ENCODE data around the gene UBR1. TPM values are rescaled to one million over a fixed set of nuclear protein-coding genes. Genes with fewer than 3 reads are reported as not detected.
A peak's percentile ranks its signal among the peaks of the same experiment; 100 is the strongest.

The UBR1 gene
- total RNA-seq, result 10 to 100 TPM; 27.8 to 31.8 TPM

DNA sequence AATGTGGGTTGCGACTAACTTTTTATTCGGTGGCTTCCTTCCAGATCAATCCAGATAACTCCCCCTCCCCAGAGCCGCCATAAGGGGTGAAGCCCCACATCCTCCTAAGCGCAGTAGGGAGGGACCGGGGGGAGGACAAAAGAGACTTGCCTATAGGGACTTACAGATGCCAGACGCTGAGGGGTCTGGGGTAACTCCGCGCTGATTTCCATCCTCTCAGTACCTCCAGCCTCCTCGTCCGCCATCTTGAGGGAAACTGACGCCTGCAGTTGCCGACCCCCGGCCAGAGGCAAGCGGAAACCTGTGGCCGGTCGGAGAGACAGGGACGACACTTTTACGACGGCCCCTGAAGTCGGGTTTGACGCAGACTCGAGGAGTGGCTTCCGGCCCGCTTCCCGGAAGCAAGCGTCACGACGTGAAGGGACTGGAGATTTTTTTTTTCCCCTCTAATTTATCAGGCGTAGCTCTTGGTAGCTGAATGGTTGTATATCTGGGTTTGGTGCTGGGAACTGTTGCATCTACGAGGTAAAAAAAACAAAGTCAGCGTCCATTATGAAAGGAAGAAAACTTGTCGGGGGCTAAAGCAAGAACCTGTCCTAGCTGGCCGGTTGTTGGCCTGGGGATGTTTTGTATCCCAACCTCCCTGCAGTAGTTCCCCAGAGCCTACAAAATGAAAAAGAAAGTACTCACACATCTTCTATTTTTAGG lies at the start of gene UBR1:
TSS of gene UBR1 (minus strand) at position 261 of the 708 bp plus-strand sequence. CDS start at position 245, 16 bp downstream.
- Mint-ChIP-seq H3K4me3 (peak within 1 kb of the TSS; percentile 94), H3K27ac (peak within 1 kb of the TSS; percentile 97), H3K27me3 (no peaks in the 10 kb centered on the region), H3K36me3 (ENCODE audit: low read depth) (peaks cover 34% of the 10 kb centered on the region), H3K9me3 (no peaks in the 10 kb centered on the region), H3K4me1 (peaks cover 48% of the 10 kb centered on the region)
- peak; percentile 92 for DNase-seq
- CTCF ChIA-PET, result interaction anchor here (0.8 to 1.3 kb wide), 6 partner anchors 11 to 31 kb away, joined by 3 to 5 read pairs (median 4); partner anchors contain the start of gene TMEM62
- POLR2A ChIA-PET, result interaction anchor here (0.7 kb wide), 1 partner anchor 17 kb away, joined by 3 read pairs; no protein-coding TSS in a partner anchor

DNA sequence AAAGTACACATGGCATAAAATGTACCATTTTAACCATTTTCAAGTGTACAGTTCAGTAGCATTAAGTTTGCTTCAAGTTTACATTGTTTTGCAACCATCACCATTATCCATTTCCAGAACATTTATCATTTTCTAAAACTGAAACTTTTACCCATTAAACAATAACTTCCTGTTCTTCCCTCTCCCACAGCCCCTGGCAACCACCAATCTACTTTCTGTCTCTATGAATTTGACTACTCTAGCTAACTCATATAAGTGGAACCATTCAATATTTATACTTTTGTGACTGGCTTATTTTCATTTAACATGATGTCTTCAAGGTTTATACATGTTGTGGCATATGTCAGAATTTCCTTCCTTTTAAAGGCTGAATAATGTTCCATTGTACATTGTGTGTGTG lies 47.4 kb upstream of the UBR1 start:
- CTCF ChIA-PET, result no interaction called here
- peaks cover 46% of the 10 kb centered on the region for H3K36me3 Mint-ChIP-seq (ENCODE audit: low read depth)
- no peaks in the 10 kb centered on the region for H3K9me3 Mint-ChIP-seq
- peaks cover 22% of the 10 kb centered on the region for H3K4me1 Mint-ChIP-seq
- no peaks in the 10 kb centered on the region for H3K27me3 Mint-ChIP-seq
- POLR2A ChIA-PET, result no interaction called here
- peak; percentile 12 for DNase-seq
- H3K4me3 Mint-ChIP-seq, result no peak overlapping the region
- no peak overlapping the region for H3K27ac Mint-ChIP-seq

DNA sequence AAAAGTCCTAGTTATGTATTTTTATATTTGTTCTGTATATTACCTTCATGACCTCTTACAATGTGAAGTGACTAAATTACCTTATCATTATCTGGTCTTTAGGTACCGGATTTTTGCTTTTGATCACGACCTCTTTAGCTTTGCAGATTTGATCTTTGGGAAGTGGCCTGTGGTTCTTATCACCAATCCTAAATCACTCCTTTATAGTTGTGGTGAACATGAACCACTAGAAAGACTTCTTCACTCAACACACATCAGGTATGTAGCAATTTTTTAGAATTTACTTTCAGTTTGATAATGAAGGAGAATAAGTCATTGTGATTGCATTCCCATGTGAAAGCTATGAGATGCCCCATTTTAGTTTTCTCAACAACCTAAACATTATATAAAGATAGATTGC lies 45.9 kb upstream of the UBR1 start:
- Mint-ChIP-seq H3K27me3 (no peaks in the 10 kb centered on the region), H3K4me1 (peaks cover 22% of the 10 kb centered on the region), H3K9me3 (no peaks in the 10 kb centered on the region), H3K4me3 (no peak overlapping the region), H3K36me3 (ENCODE audit: low read depth) (peaks cover 45% of the 10 kb centered on the region), H3K27ac (peak overlapping the region; percentile 34)
- POLR2A ChIA-PET, result interaction anchor here (0.6 kb wide), 1 partner anchor 1661 kb away, joined by 3 read pairs; no protein-coding TSS in a partner anchor
- peak; percentile 51 for DNase-seq
- CTCF ChIA-PET, result no interaction called here

DNA sequence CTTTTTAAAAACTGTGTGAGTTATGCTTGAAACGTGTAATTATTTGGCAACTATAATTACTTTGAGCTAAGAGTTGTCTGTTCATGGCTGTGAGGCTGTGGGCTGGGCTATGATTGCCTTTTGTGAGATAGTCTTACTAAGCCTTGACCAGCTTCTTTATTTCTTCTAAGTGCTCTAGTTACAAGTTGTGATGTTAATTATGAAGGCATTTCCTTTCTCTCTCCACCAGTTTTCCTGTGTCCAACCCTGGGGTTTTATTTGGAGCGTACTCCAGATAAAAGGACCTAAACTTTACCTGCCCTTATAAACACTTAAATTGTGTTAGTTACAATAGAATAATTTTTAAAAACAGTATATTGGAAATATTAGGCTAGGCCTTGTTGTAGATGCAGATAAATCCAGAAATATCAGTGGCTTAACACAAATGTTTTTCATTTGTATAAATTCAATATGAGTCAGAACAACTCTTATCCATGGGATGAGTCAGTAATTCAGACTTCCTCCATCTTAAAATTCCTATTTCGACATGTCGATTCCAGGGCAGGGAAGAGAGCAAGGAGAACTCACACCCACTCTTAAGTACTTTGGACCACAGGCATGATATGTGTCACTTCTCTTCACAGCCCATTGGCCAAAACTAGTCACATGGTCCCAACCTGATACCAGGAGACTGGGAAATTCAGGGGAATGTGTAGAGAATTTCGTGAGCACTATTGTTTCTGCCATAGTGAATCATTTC lies 44.5 kb upstream of the UBR1 start:
- H3K4me3 Mint-ChIP-seq, result no peak overlapping the region
- no peaks in the 10 kb centered on the region for H3K9me3 Mint-ChIP-seq
- CTCF ChIA-PET, result interaction anchor here (0.8 kb wide), 1 partner anchor 13 kb away, joined by 3 read pairs; no protein-coding TSS in a partner anchor
- H3K36me3 Mint-ChIP-seq (ENCODE audit: low read depth), result peaks cover 47% of the 10 kb centered on the region
- POLR2A ChIA-PET, result no interaction called here
- no peaks in the 10 kb centered on the region for H3K27me3 Mint-ChIP-seq
- no peak overlapping the region for H3K27ac Mint-ChIP-seq
- H3K4me1 Mint-ChIP-seq, result peaks cover 24% of the 10 kb centered on the region
- no peak for DNase-seq

DNA sequence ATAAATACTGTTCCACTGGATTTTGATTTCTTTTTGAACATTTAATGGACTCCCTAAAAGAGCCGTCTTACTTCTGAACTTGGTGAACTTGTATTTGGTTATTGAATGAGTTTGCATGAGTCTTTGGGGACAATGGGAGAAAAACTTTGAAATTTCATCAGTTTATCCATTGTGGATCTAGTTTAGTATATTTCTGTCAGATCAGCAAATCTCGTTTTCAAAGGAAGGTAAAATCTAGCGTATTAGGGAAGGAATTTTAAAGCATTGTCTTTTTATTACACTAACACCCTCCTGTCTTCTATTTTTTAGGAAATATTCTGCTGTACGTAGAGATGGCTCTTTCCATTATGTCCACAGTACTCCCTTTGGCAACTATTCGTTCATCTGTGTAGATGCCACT lies 40.3 kb upstream of the UBR1 start:
- POLR2A ChIA-PET, result no interaction called here
- Mint-ChIP-seq H3K36me3 (ENCODE audit: low read depth) (peaks cover 52% of the 10 kb centered on the region), H3K27ac (no peak overlapping the region), H3K4me3 (no peak overlapping the region), H3K4me1 (peaks cover 23% of the 10 kb centered on the region), H3K27me3 (no peaks in the 10 kb centered on the region), H3K9me3 (no peaks in the 10 kb centered on the region)
- DNase-seq, result no peak
- CTCF ChIA-PET, result no interaction called here

DNA sequence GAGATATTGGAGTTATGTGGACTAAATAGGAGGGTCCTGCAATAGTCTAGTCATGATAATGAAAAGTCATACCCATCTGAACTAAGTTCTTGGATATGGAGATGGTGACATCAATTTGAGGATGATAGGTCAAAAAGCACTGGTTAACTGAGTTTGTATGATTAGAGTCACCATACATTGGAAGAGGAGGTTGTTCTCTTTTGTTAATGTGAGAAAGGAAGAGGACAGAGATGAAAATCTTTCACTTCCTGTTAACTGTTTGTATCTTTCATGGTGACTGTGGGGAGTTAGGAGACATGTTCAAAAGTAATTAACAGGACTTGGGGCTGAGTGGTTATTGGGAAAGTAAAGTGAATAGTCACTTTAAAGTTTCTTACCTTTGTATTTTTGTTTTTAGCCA lies 38.7 kb upstream of the UBR1 start:
- Mint-ChIP-seq H3K4me1 (peaks cover 20% of the 10 kb centered on the region), H3K4me3 (no peak overlapping the region), H3K9me3 (no peaks in the 10 kb centered on the region), H3K36me3 (ENCODE audit: low read depth) (peaks cover 59% of the 10 kb centered on the region), H3K27me3 (no peaks in the 10 kb centered on the region), H3K27ac (no peak overlapping the region)
- POLR2A ChIA-PET, result no interaction called here
- DNase-seq, result no peak
- CTCF ChIA-PET, result no interaction called here

DNA sequence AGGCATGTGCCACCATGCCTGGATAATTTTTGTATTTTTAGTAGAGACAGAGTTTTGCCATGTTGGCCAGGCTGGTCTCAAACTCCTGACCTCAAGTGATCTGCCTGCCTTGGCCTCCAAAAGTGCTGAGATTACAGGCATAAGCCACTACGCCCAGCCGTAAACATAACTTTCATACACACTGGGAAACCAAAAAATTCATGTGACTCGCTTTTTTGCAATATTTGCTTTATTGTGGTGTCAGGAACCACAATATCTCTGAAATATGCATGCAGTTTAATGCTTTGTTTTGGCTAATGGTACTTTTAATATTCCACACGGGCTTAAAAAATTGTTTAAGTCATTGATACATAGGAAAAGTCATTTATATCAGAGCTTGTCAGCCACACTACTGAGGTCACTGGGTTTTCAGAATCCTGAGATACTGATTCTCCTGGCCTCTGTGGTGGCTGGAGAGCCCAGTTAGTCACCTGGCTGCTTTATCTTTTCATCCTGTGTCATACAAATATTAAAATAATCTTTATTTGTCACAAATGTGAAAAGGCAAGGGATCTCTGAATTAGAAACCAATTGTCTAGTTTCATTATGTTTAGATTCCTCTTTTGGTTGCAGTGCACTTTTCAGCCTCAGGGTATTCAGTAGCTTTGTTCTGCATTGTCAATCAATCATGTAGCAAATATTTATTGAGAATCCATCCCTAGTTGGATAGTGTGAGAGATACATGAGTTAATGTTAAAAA lies 37.5 kb upstream of the UBR1 start:
- no peaks in the 10 kb centered on the region for H3K27me3 Mint-ChIP-seq
- no peaks in the 10 kb centered on the region for H3K9me3 Mint-ChIP-seq
- POLR2A ChIA-PET, result no interaction called here
- no peak overlapping the region for H3K4me3 Mint-ChIP-seq
- DNase-seq, result no peak
- H3K27ac Mint-ChIP-seq, result no peak overlapping the region
- CTCF ChIA-PET, result interaction anchor here (1.1 kb wide), 1 partner anchor 26 kb away, joined by 3 read pairs; no protein-coding TSS in a partner anchor
- H3K36me3 Mint-ChIP-seq (ENCODE audit: low read depth), result peaks cover 61% of the 10 kb centered on the region
- H3K4me1 Mint-ChIP-seq, result peaks cover 23% of the 10 kb centered on the region

DNA sequence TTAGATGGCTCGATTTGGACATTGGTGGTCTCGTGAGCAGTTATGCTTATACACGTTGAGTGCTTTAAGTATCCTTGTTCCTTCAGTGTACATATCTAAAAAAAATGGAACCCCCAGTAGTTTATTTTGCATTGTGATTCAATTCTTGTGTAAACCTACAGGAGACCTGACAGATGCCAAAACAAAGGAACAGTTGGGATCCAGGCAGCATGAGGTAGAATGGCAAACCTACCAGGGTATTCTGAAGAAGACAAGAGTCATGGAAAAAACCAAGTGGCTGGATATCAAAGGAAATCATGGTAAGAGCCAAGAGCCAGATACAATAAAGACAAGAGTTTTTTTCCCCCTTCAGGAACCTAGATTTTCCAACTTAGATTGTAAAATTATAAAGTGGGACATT lies 29.5 kb upstream of the UBR1 start:
- Mint-ChIP-seq H3K4me1 (peaks cover 32% of the 10 kb centered on the region), H3K27ac (no peak overlapping the region), H3K36me3 (ENCODE audit: low read depth) (peaks cover 43% of the 10 kb centered on the region), H3K27me3 (peaks cover 3% of the 10 kb centered on the region), H3K9me3 (no peaks in the 10 kb centered on the region), H3K4me3 (no peak overlapping the region)
- ChIA-PET POLR2A (no interaction called here), CTCF (no interaction called here)
- no peak for DNase-seq

DNA sequence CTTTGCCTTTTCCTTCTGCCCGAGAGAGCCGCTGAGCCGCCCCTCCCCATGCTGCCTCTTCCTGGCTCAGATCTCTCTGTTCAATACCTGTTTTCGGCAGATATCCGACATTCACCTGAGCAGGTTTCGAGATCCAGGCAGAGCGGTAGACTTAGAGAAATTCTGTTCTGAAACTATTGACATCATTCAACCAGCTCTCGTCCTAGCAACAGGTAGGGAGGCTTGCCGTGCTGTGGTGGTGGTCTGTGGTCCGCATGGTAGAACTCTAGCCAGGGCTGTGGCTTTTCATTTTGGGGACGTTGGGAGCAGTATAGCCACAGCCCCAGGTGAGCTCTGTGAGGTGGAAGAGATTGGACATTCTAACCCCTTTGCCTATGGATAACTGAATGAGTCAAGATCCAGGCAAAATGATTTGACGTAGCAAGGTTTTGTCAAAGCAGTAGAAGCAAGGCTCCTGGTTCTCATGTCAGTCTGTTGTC lies 28.4 kb upstream of the UBR1 start:
- ChIA-PET POLR2A (no interaction called here), CTCF (interaction anchor here (0.9 to 1.4 kb wide), 2 partner anchors 12 to 27 kb away, joined by 3 to 4 read pairs; no protein-coding TSS in a partner anchor)
- Mint-ChIP-seq H3K4me3 (peak overlapping the region; percentile 92), H3K9me3 (no peaks in the 10 kb centered on the region), H3K27me3 (peaks cover 10% of the 10 kb centered on the region), H3K4me1 (peaks cover 32% of the 10 kb centered on the region), H3K36me3 (ENCODE audit: low read depth) (peaks cover 34% of the 10 kb centered on the region), H3K27ac (peak overlapping the region; percentile 95)
- peak; percentile 15 for DNase-seq

DNA sequence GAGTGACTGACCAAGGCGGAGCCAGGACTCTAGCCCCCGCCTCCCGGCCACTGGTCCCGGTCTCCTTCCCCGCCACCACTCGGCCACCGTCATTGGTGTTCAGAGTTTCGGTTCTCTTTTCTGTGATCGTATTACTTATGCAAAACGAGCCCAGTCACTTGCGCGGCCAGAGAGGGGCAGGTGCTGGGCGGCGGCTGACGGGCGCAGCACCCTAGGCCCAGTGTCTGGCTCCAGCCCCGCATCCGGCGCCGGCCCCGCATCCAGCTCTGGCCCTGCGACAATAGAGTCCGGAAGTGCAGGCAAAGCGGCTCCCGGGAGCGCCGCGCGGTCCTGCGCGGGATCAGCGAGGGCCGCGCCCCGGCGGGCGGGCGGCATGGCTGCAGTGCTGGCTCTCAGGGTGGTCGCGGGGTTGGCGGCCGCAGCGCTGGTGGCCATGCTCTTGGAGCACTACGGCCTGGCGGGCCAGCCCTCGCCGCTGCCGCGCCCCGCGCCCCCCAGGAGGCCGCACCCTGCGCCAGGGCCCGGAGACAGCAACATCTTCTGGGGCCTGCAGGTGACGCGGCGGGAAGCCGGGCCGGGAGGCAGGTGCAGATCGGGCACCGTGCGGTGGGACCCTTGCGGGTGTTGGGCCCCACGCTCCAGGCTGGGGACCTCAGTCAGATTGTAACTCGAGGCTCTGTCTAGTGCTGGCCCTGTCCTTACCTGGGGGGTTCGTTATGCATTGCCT lies 27.8 kb upstream of the UBR1 start, which contains the start of gene TMEM62:
TSS of gene TMEM62 (plus strand) at position 157 of the 727 bp plus-strand sequence. CDS start at position 374, 217 bp downstream.
- Mint-ChIP-seq H3K4me3 (peak within 1 kb of the TSS; percentile 92), H3K9me3 (peaks cover 4% of the 10 kb centered on the region), H3K27me3 (peaks cover 14% of the 10 kb centered on the region), H3K36me3 (ENCODE audit: low read depth) (peaks cover 31% of the 10 kb centered on the region), H3K27ac (peak within 1 kb of the TSS; percentile 95), H3K4me1 (peaks cover 28% of the 10 kb centered on the region)
- peak; percentile 71 for DNase-seq
- POLR2A ChIA-PET, result interaction anchor here (0.6 kb wide), 1 partner anchor 21 kb away, joined by 3 read pairs; no protein-coding TSS in a partner anchor
- CTCF ChIA-PET, result interaction anchor here (0.9 to 1.4 kb wide), 2 partner anchors 11 to 27 kb away, joined by 3 to 4 read pairs; no protein-coding TSS in a partner anchor

DNA sequence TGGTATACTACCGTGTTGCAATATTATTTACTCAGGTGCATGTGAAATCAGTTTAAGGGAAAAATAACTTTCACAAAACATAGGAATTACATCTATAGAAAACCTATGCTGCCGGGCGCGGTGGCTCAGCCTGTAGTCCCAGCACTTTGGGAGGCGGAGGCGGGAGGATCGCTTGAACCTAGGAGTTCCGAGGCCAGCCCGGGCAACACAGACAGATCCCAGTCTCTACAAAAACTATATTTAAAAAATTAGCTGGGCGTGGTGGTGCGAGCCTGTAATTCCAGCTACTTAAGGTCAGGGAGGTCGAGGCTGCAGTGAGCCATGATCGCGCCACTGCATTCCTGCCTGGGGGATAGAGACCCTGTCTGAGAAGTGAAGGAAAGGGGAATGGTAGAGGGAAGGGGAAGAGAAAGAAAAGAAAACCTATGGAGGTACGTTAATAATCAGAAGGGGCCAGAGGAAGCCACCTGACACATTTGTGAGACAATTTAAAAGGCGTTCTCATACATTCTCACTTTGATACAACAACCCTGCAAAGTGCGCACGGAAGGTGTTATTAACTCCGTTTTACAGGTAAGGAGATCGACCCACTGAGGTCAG lies 27.1 kb upstream of the UBR1 start:
- CTCF ChIA-PET, result interaction anchor here (0.9 kb wide), 1 partner anchor 26 kb away, joined by 3 read pairs; no protein-coding TSS in a partner anchor

DNA sequence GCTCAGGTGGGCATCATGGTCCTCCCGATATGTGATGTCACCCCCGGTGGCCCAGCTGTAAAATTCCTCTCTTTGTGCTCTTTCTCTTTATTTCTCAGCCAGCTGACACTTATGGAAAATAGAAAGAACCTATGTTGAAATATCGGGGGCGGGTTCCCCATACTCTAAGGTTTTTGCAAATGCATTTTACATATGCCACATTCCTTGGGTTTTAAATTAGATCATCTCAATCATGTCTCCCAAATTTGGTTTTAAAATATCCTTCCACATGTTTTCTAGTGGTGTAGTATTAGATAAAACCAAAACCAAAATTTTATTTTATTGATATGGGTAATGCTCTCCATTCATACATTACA lies 23.1 kb upstream of the UBR1 start:
- ChIA-PET POLR2A (no interaction called here), CTCF (no interaction called here)
- H3K4me3 Mint-ChIP-seq, result no peak overlapping the region
- DNase-seq, result no peak
- H3K9me3 Mint-ChIP-seq, result peaks cover 5% of the 10 kb centered on the region
- H3K27me3 Mint-ChIP-seq, result peaks cover 25% of the 10 kb centered on the region
- peaks cover 13% of the 10 kb centered on the region for H3K4me1 Mint-ChIP-seq
- peaks cover 2% of the 10 kb centered on the region for H3K36me3 Mint-ChIP-seq (ENCODE audit: low read depth)
- H3K27ac Mint-ChIP-seq, result no peak overlapping the region

More for the DNA sequence above, 27.1 kb upstream of the UBR1 start:
- H3K4me1 Mint-ChIP-seq, result peaks cover 28% of the 10 kb centered on the region
- H3K9me3 Mint-ChIP-seq, result peaks cover 5% of the 10 kb centered on the region
- POLR2A ChIA-PET, result interaction anchor here (0.6 kb wide), 1 partner anchor 21 kb away, joined by 3 read pairs; no protein-coding TSS in a partner anchor
- no peak for DNase-seq
- H3K4me3 Mint-ChIP-seq, result peak overlapping the region; percentile 86
- peaks cover 17% of the 10 kb centered on the region for H3K27me3 Mint-ChIP-seq
- peaks cover 25% of the 10 kb centered on the region for H3K36me3 Mint-ChIP-seq (ENCODE audit: low read depth)
- H3K27ac Mint-ChIP-seq, result peak overlapping the region; percentile 93
